HG03457 (cell line): ENCODE results near the gene TROAP.
"Not testable (repeated sequence)": the region's sequence is repeated elsewhere in the genome, so short reads cannot be mapped to it uniquely, and the experiment has no call there.

ENCODE experiments used
- ATAC-seq: cut with Tn5 transposase; IDR thresholded peaks from one replicate; pipeline ENCODE4 v1.9.1; 2021; ENCODE audit warnings: moderate number of reproducible peaks; ENCODE audit not compliant: unreplicated experiment

The TROAP gene

DNA sequence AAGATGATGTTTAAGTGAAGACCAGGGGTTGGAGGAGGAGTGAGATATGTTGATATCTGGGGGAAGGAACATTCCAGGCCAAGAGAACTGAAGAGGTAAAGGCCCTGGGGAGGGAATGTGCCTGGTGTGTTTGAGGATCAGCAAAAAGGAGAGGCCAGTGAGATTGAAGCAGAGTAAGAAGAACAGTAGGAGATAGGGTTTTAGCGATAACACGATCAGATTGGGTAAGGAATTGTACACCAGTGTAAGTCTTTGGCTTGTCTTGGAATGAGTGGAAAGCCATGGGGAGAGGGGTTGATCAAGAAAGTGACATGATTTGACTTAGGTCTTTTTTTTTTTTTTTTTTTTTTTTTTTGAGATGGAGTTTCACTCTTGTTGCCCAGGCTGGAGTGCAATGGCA is 4.8 kb downstream of the TROAP start:
- ATAC-seq: no peak

GRCh38 chr12:49328816-49329215 is 5.8 kb downstream of the TROAP start:
- ATAC-seq: no peak

DNA sequence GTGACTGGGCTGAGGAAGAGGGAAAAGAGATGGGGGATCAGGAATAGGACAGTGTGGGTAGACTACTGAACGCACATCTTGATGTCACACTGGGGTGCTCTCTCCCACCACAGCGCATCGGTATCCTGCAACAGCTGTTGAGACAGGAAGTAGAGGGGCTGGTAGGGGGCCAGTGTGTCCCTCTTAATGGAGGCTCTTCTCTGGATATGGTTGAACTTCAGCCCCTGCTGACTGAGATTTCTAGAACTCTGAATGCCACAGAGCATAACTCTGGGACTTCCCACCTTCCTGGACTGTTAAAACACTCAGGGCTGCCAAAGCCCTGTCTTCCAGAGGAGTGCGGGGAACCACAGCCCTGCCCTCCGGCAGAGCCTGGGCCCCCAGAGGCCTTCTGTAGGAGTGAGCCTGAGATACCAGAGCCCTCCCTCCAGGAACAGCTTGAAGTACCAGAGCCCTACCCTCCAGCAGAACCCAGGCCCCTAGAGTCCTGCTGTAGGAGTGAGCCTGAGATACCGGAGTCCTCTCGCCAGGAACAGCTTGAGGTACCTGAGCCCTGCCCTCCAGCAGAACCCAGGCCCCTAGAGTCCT is 7.1 kb downstream of the TROAP start:
- ATAC-seq: no peak

DNA sequence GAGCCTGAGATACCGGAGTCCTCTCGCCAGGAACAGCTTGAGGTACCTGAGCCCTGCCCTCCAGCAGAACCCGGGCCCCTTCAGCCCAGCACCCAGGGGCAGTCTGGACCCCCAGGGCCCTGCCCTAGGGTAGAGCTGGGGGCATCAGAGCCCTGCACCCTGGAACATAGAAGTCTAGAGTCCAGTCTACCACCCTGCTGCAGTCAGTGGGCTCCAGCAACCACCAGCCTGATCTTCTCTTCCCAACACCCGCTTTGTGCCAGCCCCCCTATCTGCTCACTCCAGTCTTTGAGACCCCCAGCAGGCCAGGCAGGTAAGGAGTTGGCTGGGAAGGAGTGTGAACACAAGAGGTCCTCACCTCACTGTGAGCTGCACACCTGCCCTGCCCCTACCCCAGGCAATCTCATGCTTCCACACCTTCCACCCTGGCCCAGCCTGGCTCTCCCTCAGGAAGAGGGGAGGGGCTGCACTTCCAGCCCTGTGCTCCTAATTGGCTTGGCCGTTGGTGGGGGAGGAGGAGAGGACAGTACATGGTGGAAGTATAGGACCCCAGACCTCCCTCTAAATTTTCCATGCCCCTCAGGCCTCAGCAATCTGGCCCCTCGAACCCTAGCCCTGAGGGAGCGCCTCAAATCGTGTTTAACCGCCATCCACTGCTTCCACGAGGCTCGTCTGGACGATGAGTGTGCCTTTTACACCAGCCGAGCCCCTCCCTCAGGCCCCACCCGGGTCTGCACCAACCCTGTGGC is 7.8 kb downstream of the TROAP start:
- ATAC-seq: no peak

GRCh38 chr12:49331380-49332222 is 8.5 kb downstream of the TROAP start:
- no peak for ATAC-seq

- ATAC-seq: no peak
These were observed 9.4 kb downstream of the TROAP start for GRCh38 chr12:49332441-49332861.

- ATAC-seq: no peak
These were observed 9.9 kb downstream of the TROAP start for GRCh38 chr12:49332891-49333371.

- not testable (repeated sequence) for ATAC-seq
These were observed 10.7 kb downstream of the TROAP start for GRCh38 chr12:49333778-49334177.

GRCh38 chr12:49334226-49334625 is 11.2 kb downstream of the TROAP start:
- ATAC-seq: no peak

DNA sequence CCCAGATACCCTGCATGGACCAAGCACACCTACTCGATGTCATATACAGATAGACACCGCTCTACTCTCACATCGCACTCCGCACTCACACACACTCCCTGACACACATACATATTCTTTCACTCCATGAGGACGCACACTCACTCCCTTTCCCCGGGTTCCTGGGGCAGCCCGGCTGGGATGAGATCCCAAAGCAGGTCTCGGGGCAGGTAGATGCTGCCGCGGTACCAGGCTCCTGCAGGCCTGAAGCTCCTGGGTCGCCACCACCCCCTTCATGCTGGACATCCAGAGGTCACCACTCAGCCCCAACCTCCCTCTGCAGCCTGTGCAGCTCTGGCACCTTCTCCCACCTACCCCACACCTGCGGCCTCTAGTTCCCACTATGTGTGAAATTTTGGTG is 11.6 kb downstream of the TROAP start:
- ATAC-seq: no peak

DNA sequence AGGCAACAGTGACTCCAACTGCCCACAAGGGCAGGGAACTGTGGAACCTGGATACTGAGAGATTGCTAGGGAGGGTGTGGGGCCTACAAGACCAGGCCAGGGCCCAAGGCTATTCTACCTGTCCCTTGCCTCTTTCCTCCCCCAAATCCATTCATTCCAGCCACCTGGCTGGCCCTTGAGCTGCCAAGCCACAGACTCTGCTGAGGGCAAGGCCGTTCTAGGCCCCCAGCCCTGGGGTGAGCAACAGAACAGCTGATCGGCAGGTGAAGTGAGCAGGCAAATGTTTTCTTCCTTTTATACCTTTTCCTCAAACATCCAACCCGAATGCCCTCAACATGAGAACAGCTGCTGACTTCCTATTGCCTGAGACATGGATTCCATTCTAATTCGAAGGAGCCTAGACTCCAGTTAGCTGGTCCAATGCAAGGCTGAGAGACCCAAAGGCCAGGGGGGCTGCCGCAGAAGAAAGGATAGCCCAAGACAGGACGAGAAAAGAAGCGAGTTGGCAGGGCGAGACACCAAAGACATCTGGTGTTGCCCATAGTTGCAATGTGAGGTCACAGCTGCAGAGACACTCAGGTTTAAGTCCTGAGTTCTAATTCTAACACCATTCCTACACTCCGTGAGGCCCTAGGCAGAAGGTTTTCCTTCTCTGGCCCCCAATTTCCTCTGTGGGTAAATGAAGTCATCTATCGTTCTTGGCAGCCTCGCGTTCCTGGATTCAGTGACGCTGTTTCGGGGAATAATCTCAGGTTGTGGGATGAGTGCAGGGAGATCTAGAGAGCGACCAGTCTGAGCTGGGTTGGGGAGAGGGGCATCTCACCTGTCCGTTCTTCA is 12.3 kb downstream of the TROAP start:
- no peak for ATAC-seq

- no peak for ATAC-seq
These were observed 13.0 kb downstream of the TROAP start for GRCh38 chr12:49335955-49336644.

DNA sequence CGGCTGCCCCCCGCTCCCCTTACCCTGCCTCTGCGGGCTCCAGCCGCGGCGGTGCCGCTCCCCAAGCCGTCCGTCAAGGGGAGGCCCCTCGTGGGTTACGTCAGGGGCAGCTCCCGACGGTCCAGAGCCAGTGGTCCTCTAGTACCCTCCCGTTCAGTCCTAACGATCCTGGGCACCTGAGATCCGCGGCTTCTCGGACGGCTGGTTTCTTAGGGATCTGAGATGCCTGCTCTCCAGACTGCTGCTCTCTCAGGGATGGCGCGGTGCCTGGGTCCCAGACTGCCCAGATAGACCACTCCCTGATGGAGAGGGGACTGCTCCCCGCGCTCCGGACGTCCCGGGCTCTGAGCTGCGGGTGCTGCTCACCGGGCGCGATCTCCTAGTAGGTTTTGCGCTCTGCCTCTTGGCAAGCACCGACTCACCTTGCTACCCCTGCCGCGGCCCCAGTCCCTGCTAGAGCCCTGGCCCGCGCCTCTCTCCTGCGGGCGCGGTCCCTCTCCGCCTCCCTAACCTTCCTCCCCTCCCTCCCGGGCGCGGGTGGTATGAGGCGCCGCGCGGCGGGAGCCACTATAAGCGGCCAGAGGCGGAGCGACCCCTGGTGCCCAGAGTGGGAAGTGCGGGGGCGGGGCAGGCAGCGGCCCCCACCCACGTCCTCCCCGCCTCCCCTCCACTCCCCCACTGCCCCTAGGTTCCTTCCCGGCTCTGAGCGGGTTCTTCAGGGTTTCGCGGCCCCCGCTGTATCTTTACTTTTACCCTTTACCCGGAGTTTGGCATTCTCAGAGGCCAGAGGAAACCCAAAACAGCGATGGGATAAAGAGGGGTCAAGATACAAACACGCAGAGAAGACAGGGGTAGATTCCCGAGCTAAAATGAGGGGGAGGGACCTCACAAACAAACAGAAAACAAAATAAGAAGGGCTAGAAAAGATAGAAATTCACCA is 13.9 kb downstream of the TROAP start, which contains the start of gene C1QL4:
TSS of gene C1QL4 (minus strand) at position 544 of the 940 bp plus-strand sequence. CDS start 711 bp downstream, outside the sequence.
- ATAC-seq: no peak

GRCh38 chr12:49338830-49339463 is 15.9 kb downstream of the TROAP start:
- no peak for ATAC-seq

GRCh38 chr12:49339464-49339861 is 16.4 kb downstream of the TROAP start:
- no peak for ATAC-seq

GRCh38 chr12:49340095-49340870 is 17.2 kb downstream of the TROAP start:
- no peak for ATAC-seq

DNA sequence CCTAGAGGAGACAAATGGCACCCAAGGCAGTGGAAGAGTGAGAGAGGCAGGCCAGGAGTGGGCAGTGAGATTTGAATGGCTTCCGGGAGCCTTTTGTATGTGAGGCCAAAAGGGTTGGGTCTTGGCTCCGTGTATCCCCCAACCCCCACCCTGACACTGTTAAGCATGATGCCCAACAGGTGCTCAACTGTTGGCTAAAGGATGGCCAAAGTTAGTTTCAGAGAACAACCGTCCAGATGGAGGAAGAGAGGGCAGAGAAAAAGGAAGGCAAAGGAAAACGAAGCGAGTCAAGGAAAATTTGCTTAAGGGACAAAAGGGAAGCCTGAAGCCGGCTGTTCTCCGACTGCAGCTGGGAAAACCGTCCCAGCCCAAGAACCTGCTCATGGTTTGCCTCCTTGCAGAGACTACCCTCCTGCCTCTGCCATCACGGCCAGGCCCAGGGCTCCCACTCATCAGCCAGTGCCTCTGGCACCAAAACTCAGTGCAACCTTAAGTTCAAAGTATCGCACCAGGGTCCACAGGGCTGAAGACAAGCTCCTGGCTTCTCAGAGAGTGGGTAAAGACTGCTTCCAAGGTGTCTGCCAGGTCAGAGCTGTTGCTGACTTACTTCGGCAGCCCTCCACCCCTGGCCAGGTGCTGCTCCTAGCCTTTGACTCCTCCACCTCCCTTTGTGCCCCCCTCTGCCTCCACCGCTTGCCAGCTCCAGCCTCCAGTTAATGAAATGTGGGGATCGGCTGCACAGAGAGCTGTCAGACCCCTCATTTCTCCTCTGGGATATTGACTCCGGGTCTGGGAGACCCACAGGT is 18.1 kb downstream of the TROAP start:
- no peak for ATAC-seq
